ENCODE measurements around the gene MAD1L1.

The MAD1L1 gene

DNA sequence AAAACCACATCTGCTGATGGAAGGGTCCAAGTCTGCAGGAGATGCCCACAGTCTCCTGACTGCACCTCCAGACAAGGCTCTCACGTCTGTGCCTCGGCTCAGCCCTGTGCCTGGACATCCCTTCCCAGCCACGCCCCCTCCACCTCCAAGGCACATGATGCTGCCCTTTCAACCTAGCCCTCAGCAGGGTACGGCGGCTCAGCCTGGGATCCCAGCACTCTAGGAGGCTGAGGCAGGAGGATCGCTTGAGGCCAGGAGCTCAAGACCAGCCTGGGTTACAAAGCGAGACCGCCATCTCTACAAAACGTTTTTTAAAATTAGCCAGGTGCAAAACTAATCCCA, 14.3 kb downstream of the MAD1L1 start:
- H3K79me2 ChIP-seq (ENCODE audit: insufficient read depth, low read length), result no peaks in the 10 kb centered on the region; the same call in 1 of the 2 replicates

DNA sequence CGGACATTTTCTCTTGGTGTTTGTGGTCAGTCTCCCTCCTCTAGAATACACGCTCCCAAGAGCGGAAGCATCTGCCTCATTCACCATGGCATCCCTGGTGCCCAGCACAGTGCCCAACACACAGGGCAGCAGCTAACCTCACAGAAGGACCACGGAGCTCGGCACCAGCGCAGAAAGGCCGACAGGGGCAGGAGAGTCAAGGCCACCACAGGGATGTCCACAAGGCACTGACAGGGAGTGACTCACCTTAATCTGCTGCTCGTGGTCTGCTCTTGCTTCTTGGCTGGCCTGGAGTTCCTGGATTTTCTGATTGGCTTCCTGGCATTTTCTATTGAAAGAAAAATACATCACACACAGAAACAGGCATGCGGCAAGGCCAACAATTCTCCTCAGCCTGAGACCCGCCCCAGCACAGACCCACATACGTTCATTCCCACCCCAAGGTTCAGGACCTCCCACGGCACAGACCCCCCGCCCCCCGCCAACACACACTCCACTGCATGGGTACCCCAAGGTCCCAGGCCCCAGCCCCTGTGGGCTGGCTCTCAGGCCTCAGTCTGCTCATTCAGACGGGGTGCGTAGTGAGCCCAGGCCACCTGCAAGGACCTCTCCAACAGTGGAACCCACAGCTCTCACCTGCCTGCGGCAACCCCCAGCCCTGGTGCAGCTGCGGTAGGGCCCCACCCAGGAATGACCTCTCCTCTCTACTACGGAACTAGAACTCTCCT, 14.9 kb downstream of the MAD1L1 start:
- TF ChIP-seq EZH2phosphoT487 (conservative IDR thresholded peaks at IDR 0.05; ENCODE audit: low read length), result no peak
- TF ChIP-seq CTCF (IDR thresholded peaks at IDR 0.05; ENCODE audit: insufficient read depth, low read length, poor library complexity, severe bottlenecking), result no peak
- H3K4me2 ChIP-seq (ENCODE audit: low read depth, low read length, poor library complexity, severe bottlenecking), result no peak overlapping the region
- no peaks in the 10 kb centered on the region for H3K9me3 ChIP-seq (ENCODE audit: insufficient read depth, low read length)
- H3K27me3 ChIP-seq (ENCODE audit: low read length), result no peaks in the 10 kb centered on the region
- no peak overlapping the region for H3K9ac ChIP-seq (ENCODE audit: low read length)
- H3K4me3 ChIP-seq (ENCODE audit: insufficient read depth, low read length, poor library complexity, severe bottlenecking), result no peak overlapping the region
- H3K79me2 ChIP-seq (ENCODE audit: insufficient read depth, low read length), result no peaks in the 10 kb centered on the region; the same call in 1 of the 2 replicates
- H3K27ac ChIP-seq (ENCODE audit: low read depth, low read length), result no peak overlapping the region
- peaks cover 3% of the 10 kb centered on the region; the same call in 1 of the 2 replicates for H3K36me3 ChIP-seq (ENCODE audit: low read length)
- H4K20me1 ChIP-seq (ENCODE audit: low read depth, low read length), result no peaks in the 10 kb centered on the region
- no peak overlapping the region for H2AFZ ChIP-seq (ENCODE audit: low read depth, low read length, severe bottlenecking)
- no peaks in the 10 kb centered on the region for H3K9me2 ChIP-seq (replicated peaks; ENCODE audit: insufficient read depth, low read length)
- H3F3A ChIP-seq (ENCODE audit: insufficient read depth), result no peaks in the 10 kb centered on the region

More for the DNA sequence above, 14.3 kb downstream of the MAD1L1 start:
- Histone ChIP-seq H3K9ac (ENCODE audit: low read length) (no peak overlapping the region), H3K9me3 (ENCODE audit: insufficient read depth, low read length) (no peaks in the 10 kb centered on the region), H3K9me2 (replicated peaks; ENCODE audit: insufficient read depth, low read length) (no peaks in the 10 kb centered on the region), H3K36me3 (ENCODE audit: low read length) (peaks cover 2% of the 10 kb centered on the region; the same call in 1 of the 2 replicates), H3K27ac (ENCODE audit: low read depth, low read length) (no peak overlapping the region), H2AFZ (ENCODE audit: low read depth, low read length, severe bottlenecking) (no peak overlapping the region), H4K20me1 (ENCODE audit: low read depth, low read length) (no peaks in the 10 kb centered on the region), H3K4me3 (ENCODE audit: insufficient read depth, low read length, poor library complexity, severe bottlenecking) (no peak overlapping the region), H3F3A (ENCODE audit: insufficient read depth) (no peaks in the 10 kb centered on the region), H3K27me3 (ENCODE audit: low read length) (no peaks in the 10 kb centered on the region), H3K4me2 (ENCODE audit: low read depth, low read length, poor library complexity, severe bottlenecking) (no peak overlapping the region)
- TF ChIP-seq EZH2phosphoT487 (conservative IDR thresholded peaks at IDR 0.05; ENCODE audit: low read length) (no peak), CTCF (IDR thresholded peaks at IDR 0.05; ENCODE audit: insufficient read depth, low read length, poor library complexity, severe bottlenecking) (no peak)

GRCh38 chr7:2217206-2217605, 15.5 kb downstream of the MAD1L1 start:
- Histone ChIP-seq H3K36me3 (ENCODE audit: low read length) (peaks cover 7% of the 10 kb centered on the region; the same call in 1 of the 2 replicates), H3K27me3 (ENCODE audit: low read length) (no peaks in the 10 kb centered on the region), H3K79me2 (ENCODE audit: insufficient read depth, low read length) (no peaks in the 10 kb centered on the region; the same call in 1 of the 2 replicates), H3K4me3 (ENCODE audit: insufficient read depth, low read length, poor library complexity, severe bottlenecking) (no peak overlapping the region), H3K9me2 (replicated peaks; ENCODE audit: insufficient read depth, low read length) (no peaks in the 10 kb centered on the region), H3K27ac (ENCODE audit: low read depth, low read length) (no peak overlapping the region), H3K9me3 (ENCODE audit: insufficient read depth, low read length) (no peaks in the 10 kb centered on the region), H3K9ac (ENCODE audit: low read length) (no peak overlapping the region), H3F3A (ENCODE audit: insufficient read depth) (no peaks in the 10 kb centered on the region), H3K4me2 (ENCODE audit: low read depth, low read length, poor library complexity, severe bottlenecking) (no peak overlapping the region), H4K20me1 (ENCODE audit: low read depth, low read length) (no peaks in the 10 kb centered on the region), H2AFZ (ENCODE audit: low read depth, low read length, severe bottlenecking) (no peak overlapping the region)
- no peak for TF ChIP-seq EZH2phosphoT487 (conservative IDR thresholded peaks at IDR 0.05; ENCODE audit: low read length)

DNA sequence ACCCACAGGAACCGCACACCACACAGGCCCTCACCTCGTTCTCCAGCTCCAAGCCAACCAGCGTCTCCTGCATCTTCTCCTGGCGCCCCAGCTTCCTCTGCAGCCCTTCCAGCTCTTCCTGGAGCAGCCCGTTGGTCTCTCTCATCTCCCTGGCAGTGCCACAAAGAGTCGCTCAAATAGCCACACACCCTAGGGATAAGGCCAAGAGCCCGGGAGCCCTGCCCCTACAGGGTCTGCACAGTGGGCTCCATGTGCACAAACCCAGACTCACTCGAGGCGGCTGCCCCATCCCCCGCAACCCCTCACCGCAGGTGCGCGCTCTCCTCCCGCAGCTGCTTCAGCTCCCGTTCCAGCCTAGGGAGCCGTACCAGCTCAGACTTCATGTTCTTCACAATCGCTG, 16.9 kb downstream of the MAD1L1 start:
- Histone ChIP-seq H3K79me2 (ENCODE audit: insufficient read depth, low read length) (no peaks in the 10 kb centered on the region), H3K9ac (ENCODE audit: low read length) (no peak overlapping the region), H3F3A (ENCODE audit: insufficient read depth) (no peaks in the 10 kb centered on the region), H2AFZ (ENCODE audit: low read depth, low read length, severe bottlenecking) (no peak overlapping the region), H3K4me2 (ENCODE audit: low read depth, low read length, poor library complexity, severe bottlenecking) (no peak overlapping the region), H3K27me3 (ENCODE audit: low read length) (no peaks in the 10 kb centered on the region), H3K27ac (ENCODE audit: low read depth, low read length) (no peak overlapping the region), H4K20me1 (ENCODE audit: low read depth, low read length) (no peaks in the 10 kb centered on the region), H3K36me3 (ENCODE audit: low read length) (peaks cover 7% of the 10 kb centered on the region; the same call in 1 of the 2 replicates), H3K4me3 (ENCODE audit: insufficient read depth, low read length, poor library complexity, severe bottlenecking) (no peak overlapping the region), H3K9me2 (replicated peaks; ENCODE audit: insufficient read depth, low read length) (no peaks in the 10 kb centered on the region), H3K9me3 (ENCODE audit: insufficient read depth, low read length) (no peaks in the 10 kb centered on the region)
- TF ChIP-seq CTCF (IDR thresholded peaks at IDR 0.05; ENCODE audit: insufficient read depth, low read length, poor library complexity, severe bottlenecking) (no peak), EZH2phosphoT487 (conservative IDR thresholded peaks at IDR 0.05; ENCODE audit: low read length) (no peak)
